Activated CD4-positive, alpha-beta T cell treated with anti-CD3 and anti-CD28 coated beads, Interleukin-2, amount 50 U/mL, for 4 hours (primary cell): ENCODE results near the gene NFIC.
"Not testable (repeated sequence)": the region's sequence is repeated elsewhere in the genome, so short reads cannot be mapped to it uniquely, and the experiment has no call there.

Experiments
- DNase-seq, 2 experiments: peaks; one replicate each; pipeline ENCODE4 v3.0.0-alpha.2; 2020

NFIC gene

DNA sequence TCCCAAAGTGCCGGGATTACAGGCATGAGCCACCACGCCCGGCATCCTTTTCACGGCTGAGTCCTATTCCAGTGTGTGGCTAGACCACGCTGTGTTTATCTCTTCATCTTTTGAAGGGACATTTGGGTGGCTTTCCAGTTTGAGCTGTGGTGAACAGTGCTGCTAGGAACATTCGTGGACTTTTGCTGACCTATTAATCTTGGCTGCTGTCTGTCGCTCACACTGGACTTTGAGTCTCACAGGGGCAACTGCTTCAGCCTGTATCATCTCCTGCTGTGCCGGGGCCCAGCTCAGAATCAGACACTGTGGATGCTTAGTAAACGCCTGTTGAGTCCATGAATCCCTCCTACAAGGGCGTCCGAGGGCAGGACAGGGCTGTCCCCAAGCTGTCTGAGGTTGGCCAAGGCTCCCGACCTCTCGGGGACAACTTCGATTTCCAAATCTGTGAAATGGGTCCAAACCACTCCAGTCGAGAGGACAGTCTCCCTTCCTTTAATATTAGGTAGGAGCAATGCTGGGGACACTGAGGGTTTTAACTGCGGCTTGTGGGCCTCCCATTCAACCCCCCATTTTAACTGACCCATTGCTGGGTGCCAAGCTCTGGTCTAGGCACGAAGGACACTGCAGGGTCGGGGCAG is 65.5 kb downstream of the NFIC start:
- DNase-seq, result no peak

DNA sequence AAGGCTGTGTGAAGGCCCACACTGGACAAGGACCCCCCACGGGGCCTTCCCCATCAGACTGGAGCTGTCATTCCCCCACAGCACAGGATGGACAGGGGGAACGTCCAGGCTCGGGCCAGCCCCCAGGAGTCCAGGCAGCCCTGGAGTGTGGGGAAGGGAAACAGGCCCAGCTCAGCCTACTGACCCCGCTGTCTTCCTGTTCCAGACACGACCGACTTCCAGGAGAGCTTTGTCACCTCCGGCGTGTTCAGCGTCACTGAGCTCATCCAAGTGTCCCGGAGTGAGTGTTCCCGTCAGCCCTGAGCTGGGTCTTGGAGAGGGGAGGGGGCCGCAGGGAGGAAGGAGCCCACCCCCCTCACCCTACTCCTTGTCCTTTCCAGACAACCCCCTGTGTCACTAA is 66.9 kb downstream of the NFIC start:
- no peak for DNase-seq

GRCh38 chr19:3433805-3434540 is 67.6 kb downstream of the NFIC start:
- DNase-seq, result no peak

DNA sequence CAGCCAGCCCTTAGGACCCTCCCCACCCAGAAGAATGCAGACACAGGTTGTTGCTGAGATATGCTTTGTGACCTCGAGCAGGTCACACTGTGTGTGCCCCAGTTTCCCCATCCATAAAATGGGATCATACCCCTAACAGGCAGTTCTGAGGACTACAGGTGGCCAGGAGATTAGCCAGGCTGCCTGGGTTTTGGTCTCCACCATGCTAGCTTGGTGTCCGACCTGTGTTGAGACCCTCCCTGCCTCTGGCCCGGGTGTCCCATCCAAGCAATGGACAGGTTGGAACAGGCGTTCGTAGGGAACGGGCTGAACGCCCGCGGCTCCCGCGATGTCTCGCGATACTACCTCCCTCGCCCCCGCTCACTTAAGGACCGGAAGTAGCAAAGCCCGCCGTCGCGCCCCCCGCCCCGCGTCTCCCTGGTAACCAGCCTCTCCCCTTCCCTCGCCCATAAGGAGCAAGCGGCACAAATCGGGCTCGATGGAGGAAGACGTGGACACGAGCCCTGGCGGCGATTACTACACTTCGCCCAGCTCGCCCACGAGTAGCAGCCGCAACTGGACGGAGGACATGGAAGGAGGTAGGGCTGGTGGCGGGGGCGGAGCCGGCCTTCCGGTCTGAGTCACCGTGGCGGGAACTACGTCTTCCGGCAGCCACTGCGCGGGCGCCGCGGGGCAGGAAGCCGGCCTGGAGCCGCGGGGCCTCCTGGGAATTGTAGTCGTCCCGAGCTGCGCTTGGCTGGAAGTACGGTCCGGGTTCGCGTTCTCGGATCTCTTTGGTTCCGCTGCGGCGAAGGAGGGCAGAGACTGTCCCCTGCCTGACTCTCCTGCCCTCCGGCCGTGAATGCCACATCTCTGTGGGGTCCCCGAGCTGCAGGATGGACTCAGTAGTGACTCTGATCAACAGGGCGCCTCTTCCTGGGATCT is 68.5 kb downstream of the NFIC start:
- peak; percentile 94 to 95 for DNase-seq

GRCh38 chr19:3440082-3440481 is 73.7 kb downstream of the NFIC start:
- peak; percentile 46 to 58 for DNase-seq

DNA sequence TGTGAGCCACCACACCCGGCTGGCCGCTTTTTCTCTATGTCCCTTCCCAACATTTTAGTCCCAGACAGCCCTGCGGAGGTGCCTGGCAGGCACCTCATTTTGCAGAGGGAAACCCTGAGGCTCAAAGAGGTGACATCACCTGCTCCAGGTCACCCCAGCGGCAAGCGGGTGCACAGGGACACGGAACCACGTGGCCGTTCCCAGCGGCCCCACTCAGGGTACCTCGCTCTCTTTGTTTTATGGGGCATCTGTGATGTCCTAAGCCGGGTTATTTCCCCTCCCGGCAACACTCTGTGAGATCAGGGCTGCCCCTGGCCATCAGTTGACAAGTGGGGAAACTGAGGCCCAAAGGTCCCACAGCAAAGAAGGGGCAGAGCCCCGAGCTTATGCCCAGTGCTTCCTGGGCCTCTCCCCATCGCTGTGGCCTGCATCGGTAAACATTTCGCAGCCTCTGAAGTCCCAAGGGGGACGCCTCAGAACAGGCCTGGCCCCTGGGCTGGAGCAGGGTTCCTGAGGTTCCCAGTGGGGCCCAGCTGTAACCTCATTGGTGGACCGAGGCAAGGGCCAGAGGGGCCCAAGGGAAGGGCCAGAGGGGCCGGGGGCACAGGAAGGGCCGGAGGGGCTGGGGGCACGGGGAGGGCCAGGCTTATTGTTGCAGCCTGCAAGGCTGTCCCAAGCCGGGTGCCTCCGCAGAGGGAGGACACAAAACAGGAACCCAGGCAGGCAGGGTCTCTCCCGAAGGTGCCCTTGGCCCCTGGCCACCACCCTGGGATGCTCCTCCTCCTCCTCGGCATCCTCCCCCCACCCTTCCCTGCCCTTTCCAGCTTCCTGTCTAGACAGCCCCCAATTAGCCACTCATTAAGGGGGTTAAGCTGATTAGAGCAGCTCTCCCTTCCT is 75.0 kb downstream of the NFIC start:
- DNase-seq, result no peak

DNA sequence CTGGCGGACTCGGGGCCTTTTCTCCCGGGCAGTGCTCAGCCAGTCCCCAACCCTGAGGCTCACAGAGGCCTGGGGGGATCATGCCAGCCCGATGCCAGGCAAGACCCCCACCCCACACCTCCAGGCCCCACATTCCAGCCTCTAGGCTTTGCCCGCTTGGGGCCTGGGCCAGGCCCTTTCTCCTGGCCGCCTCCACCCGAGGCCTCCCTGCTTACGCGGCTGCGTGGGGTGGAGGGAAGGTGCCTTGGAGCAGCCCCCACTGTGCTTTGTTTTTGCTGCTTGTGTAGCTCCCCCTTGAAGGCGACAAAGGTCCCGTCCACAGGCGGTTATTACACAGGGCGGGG is 75.6 kb downstream of the NFIC start:
- DNase-seq, result no peak

GRCh38 chr19:3442487-3443071 is 76.2 kb downstream of the NFIC start:
- no peak for DNase-seq

DNA sequence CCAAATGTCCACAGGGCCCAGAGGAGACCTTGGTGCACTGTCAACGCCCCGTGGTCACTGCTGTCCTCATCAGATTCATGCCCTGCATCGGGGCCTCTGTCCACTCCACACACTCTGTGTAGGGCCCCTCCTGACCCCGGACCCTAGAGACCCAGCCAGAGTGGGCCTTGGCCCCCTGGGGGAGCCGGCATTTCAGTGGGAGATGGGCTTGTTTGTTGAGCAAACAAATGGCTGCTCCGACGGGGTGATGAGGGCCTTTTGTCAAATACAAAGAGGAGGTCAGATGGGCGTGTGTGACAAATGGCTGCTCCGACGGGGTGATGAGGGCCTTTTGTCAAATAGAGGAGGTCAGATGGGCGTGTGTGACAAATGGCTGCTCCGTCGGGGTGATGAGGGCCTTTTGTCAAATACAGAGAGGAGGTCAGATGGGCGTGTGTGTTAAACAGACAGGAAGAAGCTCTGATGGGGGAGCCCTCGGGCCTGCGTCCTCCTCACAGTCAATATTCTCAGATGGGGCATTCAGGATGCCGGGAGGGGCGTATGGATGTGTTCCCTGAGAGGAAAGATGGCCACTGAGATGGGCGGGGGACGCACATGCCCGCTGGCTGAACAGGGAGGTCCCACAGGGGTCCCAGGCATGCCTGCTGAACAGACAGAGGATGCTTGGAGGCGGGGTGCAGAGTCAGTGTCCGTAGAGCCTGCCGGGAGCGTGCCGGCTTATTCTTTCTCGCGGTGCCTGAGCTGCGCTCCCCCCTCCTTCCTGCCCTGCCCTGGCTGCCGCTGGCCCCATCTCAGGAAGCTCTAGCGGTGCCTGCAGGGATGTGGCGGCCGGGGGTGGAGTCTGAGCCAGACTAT is 77.7 kb downstream of the NFIC start:
- no peak for DNase-seq

DNA sequence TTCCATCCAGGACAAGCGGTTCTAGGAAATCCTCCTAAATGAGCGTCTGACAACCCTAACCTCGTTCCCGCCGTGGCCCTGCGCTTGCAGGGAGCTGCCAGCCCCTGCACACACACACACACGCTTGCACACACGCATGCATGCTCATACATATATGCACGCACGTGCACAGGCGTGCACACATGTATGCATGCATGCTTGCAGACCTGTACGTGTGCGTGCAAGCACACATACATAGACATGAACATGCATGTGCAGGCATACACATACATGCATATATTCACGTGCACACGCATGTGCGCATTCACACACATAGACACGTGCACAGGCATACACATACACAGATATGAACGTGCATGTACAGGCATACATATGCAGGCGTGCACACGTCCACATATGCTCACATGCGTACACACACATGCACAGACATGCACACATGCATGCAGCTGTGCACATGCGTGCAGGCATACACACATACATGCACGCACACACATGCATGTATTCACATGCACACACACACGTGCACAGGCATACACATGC is 78.4 kb downstream of the NFIC start:
- no peak for DNase-seq

DNA sequence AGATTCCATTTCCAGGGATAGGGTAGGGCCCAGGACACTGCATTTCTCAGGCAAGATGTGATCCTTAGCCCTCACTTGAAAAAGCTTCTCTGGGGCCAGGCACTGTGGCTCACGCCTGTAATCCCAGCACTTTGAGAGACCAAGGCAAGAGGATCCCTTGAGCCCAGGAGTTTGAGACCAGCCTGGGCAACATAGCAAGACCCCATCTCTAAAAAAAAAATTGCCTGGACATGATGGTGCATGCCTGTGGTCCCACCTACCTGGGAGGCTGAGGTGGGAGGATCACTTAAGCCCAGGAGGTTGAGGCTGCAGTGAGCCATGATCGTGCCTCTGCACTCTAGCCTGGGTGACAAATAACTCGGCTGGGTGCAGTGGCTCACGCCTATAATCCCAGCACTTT is 80.3 kb downstream of the NFIC start:
- DNase-seq, result not testable (repeated sequence)

- DNase-seq, result no peak
Observed at GRCh38 chr19:3448616-3449334, 82.4 kb downstream of the NFIC start.

DNA sequence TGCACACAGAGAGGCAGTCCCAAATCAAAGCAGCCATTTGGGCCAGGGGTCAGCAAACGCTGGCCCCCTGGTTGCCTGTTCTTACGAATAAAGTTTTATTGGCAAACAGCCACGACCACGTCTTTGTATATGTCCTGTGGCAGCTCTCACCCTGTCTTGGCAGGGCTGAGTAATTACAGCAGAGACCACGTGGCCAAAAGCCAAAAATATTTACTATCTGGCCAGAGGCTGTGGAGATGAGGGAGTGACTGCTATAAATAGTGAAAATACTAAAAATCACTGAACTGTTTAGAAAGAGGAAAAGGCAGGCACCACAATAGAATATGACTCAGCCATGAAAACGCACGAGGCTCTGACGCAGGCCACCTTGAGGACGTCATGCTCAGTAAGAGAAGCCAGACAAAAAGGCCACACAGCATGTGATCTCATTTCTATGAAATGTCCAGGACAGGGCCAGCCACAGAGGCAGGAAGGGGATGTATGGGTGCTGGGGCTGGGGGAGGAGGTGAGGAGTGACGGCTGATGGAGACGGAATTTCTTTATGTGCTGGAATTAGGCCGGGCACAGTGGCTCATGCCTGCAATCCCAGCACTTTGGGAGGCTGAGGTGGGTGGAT is 84.5 kb downstream of the NFIC start:
- DNase-seq, result no peak

GRCh38 chr19:3451451-3451866 is 85.1 kb downstream of the NFIC start:
- no peak for DNase-seq

GRCh38 chr19:3452171-3452941 is 86.0 kb downstream of the NFIC start:
- DNase-seq, result no peak

DNA sequence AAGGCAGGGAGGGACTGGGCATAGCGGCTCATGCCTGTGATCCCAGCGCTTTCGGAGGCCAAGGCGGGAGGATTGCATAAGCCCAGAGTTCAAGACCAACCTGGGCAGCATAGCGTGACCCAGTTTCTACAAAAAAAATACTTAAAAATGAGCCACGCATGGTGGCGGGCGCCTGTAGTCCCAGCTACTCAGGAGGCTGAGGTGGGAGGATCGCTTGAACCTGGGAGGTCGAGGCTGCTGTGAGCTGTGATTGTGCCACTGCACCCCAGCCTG is 86.5 kb downstream of the NFIC start:
- DNase-seq, result not testable (repeated sequence)

- no peak for DNase-seq
Observed at GRCh38 chr19:3453840-3454239, 87.5 kb downstream of the NFIC start.

DNA sequence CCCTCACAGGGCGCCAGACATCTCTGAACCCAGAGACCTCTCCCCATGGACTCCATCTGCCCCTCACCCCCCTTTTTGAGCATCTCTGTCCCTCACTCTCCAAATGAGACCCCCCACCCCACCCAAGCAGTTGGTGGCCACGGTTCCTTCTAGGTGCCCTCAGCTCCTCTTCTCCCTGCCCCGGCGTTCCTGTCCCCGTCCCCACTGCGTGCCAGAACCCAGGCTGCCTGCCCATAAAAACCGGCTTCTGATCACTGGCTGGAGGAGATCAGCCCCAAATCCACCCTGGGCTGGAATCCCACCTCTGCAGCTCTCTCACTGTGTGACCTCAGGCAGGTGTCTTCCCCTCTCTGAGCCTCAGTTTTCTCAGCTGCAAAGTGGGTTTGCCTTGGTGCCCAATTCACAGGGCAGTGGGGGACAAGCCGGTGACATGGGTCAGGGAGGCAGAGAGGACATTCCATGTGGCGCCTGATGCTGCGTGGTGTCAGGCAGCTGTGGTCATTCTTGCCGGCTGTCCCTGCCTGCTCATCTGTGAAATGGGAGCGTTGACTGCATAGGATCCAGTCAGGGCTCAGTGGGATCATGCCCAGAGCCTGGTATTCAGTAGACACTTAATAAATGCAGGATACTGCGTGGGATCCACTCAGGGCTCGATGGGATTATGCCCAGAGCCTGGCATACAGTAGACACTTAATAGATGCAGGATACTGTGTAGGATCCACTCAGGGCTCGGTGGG is 88.4 kb downstream of the NFIC start:
- no peak for DNase-seq
